GM23338 (cell line): Measurements from ENCODE around the gene KIF1A. TPM values are rescaled to one million over a fixed set of nuclear protein-coding genes. Genes with fewer than 3 reads are reported as not detected.

ENCODE experiments used
- ATAC-seq: fragments of 200-7000 bp; cut with Tn5 transposase; 3 replicates; pipeline ENCODE4 v1.9.1; 2020
- DNase-seq: peaks from one replicate; pipeline ENCODE4 v3.0.0-alpha.2; 2015; ENCODE audit warnings: low spot score
- H2AFZ ChIP-seq: fragments of 200-600 bp; sonication (generic); 2 replicates; pipeline ENCODE4 v1.8.0; 2016; ENCODE audit warnings: antibody characterized with exemption, mild to moderate bottlenecking, moderate library complexity
- H3F3A ChIP-seq: fragments of 200-600 bp; sonication (generic); replicated peaks from 2 replicates; pipeline ENCODE4 v1.8.0; 2017; ENCODE audit warnings: antibody characterized with exemption, mixed run types, low read depth
- H3K27ac ChIP-seq: fragments of 200-600 bp; sonication (generic); 2 replicates; pipeline ENCODE4 v1.6.1; 2016; ENCODE audit warnings: low read depth
- H3K27me3 ChIP-seq: fragments of 200-600 bp; sonication (generic); 2 replicates; pipeline ENCODE4 v1.8.0; 2016; ENCODE audit warnings: mild to moderate bottlenecking, mixed run types, moderate library complexity; ENCODE audit not compliant: insufficient read depth
- H3K36me3 ChIP-seq: fragments of 200-600 bp; sonication (generic); 2 replicates; pipeline ENCODE4 v1.8.0; 2016; ENCODE audit warnings: mild to moderate bottlenecking; ENCODE audit not compliant: insufficient read depth
- H3K4me1 ChIP-seq: fragments of 200-600 bp; sonication (generic); 2 replicates; pipeline ENCODE4 v1.8.0; 2016; ENCODE audit warnings: mild to moderate bottlenecking, moderate library complexity; ENCODE audit not compliant: insufficient read depth
- H3K4me2 ChIP-seq: fragments of 200-600 bp; sonication (generic); 2 replicates; pipeline ENCODE4 v1.7.1; 2017; ENCODE audit warnings: mixed run types
- H3K4me3 ChIP-seq: fragments of 200-600 bp; sonication (generic); 2 replicates; pipeline ENCODE4 v1.6.1; 2016; ENCODE audit warnings: mixed run types
- H3K79me2 ChIP-seq: fragments of 200-600 bp; sonication (generic); replicated peaks from 2 replicates; pipeline ENCODE4 v1.8.0; 2017; ENCODE audit warnings: mild to moderate bottlenecking; ENCODE audit not compliant: insufficient read depth
- H3K9me2 ChIP-seq: fragments of 200-600 bp; sonication (generic); 2 replicates; pipeline ENCODE4 v1.8.0; 2017; ENCODE audit not compliant: insufficient read depth
- H4K20me1 ChIP-seq: fragments of 200-600 bp; sonication (generic); replicated peaks from 2 replicates; pipeline ENCODE4 v1.8.0; 2017; ENCODE audit warnings: mild to moderate bottlenecking; ENCODE audit not compliant: insufficient read depth
- H3K27ac Mint-ChIP-seq: 2 replicates; pipeline ENCODE4 v1.8.0; 2020; ENCODE audit warnings: inconsistent platforms, mild to moderate bottlenecking, moderate library complexity, mixed read lengths
- H3K27me3 Mint-ChIP-seq: 3 replicates; pipeline ENCODE4 v1.8.0; 2022; ENCODE audit warnings: low read depth, mild to moderate bottlenecking, moderate library complexity, mixed read lengths, inconsistent platforms; ENCODE audit not compliant: insufficient read depth, poor library complexity
- H3K36me3 Mint-ChIP-seq: 3 replicates; pipeline ENCODE4 v1.8.0; 2021; ENCODE audit warnings: low read depth, mild to moderate bottlenecking, inconsistent platforms, moderate library complexity, mixed read lengths
- H3K4me1 Mint-ChIP-seq: 3 replicates; pipeline ENCODE4 v1.8.0; 2020; ENCODE audit warnings: mild to moderate bottlenecking, inconsistent platforms, mixed read lengths
- H3K4me3 Mint-ChIP-seq: 3 replicates; pipeline ENCODE4 v1.8.0; 2021; ENCODE audit warnings: moderate library complexity, mild to moderate bottlenecking, inconsistent platforms, mixed read lengths
- H3K9me3 Mint-ChIP-seq: 3 replicates; pipeline ENCODE4 v1.8.0; 2020; ENCODE audit warnings: moderate library complexity, mild to moderate bottlenecking, inconsistent platforms, mixed read lengths
- CREB1 ChIP-seq: fragments of 250-450 bp; sonication (Bioruptor Pico); IDR thresholded peaks from 2 replicates; pipeline ENCODE4 v1.5.0; 2020; ENCODE audit warnings: low read depth, mild to moderate bottlenecking, moderate library complexity
- EZH2phosphoT487 ChIP-seq: fragments of 200-600 bp; sonication (generic); IDR thresholded peaks from one replicate; pipeline ENCODE4 v1.8.1; 2018; ENCODE audit warnings: antibody characterized with exemption; ENCODE audit not compliant: unreplicated experiment
- JUNB ChIP-seq: IDR thresholded peaks from one replicate; pipeline ENCODE4 v1.6.1; 2016; ENCODE audit warnings: antibody characterized with exemption; ENCODE audit not compliant: unreplicated experiment
- NANOG ChIP-seq: IDR thresholded peaks from 2 replicates; pipeline ENCODE4 v1.6.1; 2016; ENCODE audit warnings: antibody characterized with exemption, borderline replicate concordance
- POLR2AphosphoS5 ChIP-seq: IDR thresholded peaks from 2 replicates; pipeline ENCODE4 v1.6.1; 2016; ENCODE audit warnings: antibody characterized with exemption, low read depth
- ZNF114 ChIP-seq: fragments of 250-450 bp; sonication (Bioruptor Pico); IDR thresholded peaks from 2 replicates; pipeline ENCODE4 v1.5.0; 2020; ENCODE audit warnings: mild to moderate bottlenecking, moderate library complexity
- ZNF331 ChIP-seq: fragments of 250-450 bp; sonication (Bioruptor Pico); IDR thresholded peaks from 2 replicates; pipeline ENCODE4 v1.5.0; 2020; ENCODE audit warnings: low read depth, mild to moderate bottlenecking, moderate library complexity
- ZNF462 ChIP-seq: fragments of 250-450 bp; sonication (Bioruptor Pico); IDR thresholded peaks from 2 replicates; pipeline ENCODE4 v1.5.0; 2020; ENCODE audit warnings: mild to moderate bottlenecking, moderate library complexity
- polyA plus RNA-seq: library from polyadenylated mRNA; unstranded; fragments of >200 nt; fragmentation: Nextera tagmentation; extraction: Ambion mirVana; gene quantifications from 2 replicates; pipeline ENCODE4 v1.2.1, GENCODE V29; 2016
- total RNA-seq: library from RNA; depleted of rRNA; stranded (reverse); fragments of >200 nt; shearing (Covaris generic); gene quantifications from 2 replicates; pipeline ENCODE4 v1.2.3, GENCODE V29; 2014
- TF ChIP-seq, protein P1 (sequence below): IDR thresholded peaks from one replicate; pipeline ENCODE4 v1.6.1; 2018; ENCODE audit warnings: antibody characterized with exemption; ENCODE audit not compliant: unreplicated experiment

Gene KIF1A
- total and polyA plus RNA-seq, 2 experiments from 2014 or later = 169 to 214 TPM

- TF ChIP-seq ZNF462 = no peak
- no peak for TF ChIP-seq JUNB
- no peak for TF ChIP-seq NANOG
- TF ChIP-seq POLR2AphosphoS5 = no peak
- TF ChIP-seq CREB1 (CRISPR knock-in tag) = no peak
These were observed 44.5 kb upstream of the KIF1A start (continued) for GRCh38 chr2:240864475-240864874.

- DNase-seq = no peak
- H3K4me1 Mint-ChIP-seq = no peaks in the 10 kb centered on the region
- Histone ChIP-seq H3K27me3 (no peaks in the 10 kb centered on the region), H3K36me3 (no peaks in the 10 kb centered on the region), H3K27ac (no peak overlapping the region), H3K4me1 (no peaks in the 10 kb centered on the region), H3K9me2 (no peaks in the 10 kb centered on the region), H3K4me3 (no peak overlapping the region), H3K79me2 (no peaks in the 10 kb centered on the region), H3K4me2 (no peak overlapping the region), H2AFZ (no peak overlapping the region), H3F3A (no peaks in the 10 kb centered on the region), H4K20me1 (no peaks in the 10 kb centered on the region; the same call in 1 of the 2 replicates)
- no peak overlapping the region for H3K27ac Mint-ChIP-seq
- no peaks in the 10 kb centered on the region for H3K36me3 Mint-ChIP-seq
- ATAC-seq = no peak
- H3K9me3 Mint-ChIP-seq = no peaks in the 10 kb centered on the region
- peaks cover 4% of the 10 kb centered on the region for H3K27me3 Mint-ChIP-seq
- H3K4me3 Mint-ChIP-seq = no peak overlapping the region
- TF ChIP-seq NANOG (no peak), POLR2AphosphoS5 (no peak), JUNB (no peak), ZNF114 (CRISPR knock-in tag) (no peak), EZH2phosphoT487 (no peak), ZNF331 (CRISPR knock-in tag) (no peak)
- TF ChIP-seq, protein P1, sequence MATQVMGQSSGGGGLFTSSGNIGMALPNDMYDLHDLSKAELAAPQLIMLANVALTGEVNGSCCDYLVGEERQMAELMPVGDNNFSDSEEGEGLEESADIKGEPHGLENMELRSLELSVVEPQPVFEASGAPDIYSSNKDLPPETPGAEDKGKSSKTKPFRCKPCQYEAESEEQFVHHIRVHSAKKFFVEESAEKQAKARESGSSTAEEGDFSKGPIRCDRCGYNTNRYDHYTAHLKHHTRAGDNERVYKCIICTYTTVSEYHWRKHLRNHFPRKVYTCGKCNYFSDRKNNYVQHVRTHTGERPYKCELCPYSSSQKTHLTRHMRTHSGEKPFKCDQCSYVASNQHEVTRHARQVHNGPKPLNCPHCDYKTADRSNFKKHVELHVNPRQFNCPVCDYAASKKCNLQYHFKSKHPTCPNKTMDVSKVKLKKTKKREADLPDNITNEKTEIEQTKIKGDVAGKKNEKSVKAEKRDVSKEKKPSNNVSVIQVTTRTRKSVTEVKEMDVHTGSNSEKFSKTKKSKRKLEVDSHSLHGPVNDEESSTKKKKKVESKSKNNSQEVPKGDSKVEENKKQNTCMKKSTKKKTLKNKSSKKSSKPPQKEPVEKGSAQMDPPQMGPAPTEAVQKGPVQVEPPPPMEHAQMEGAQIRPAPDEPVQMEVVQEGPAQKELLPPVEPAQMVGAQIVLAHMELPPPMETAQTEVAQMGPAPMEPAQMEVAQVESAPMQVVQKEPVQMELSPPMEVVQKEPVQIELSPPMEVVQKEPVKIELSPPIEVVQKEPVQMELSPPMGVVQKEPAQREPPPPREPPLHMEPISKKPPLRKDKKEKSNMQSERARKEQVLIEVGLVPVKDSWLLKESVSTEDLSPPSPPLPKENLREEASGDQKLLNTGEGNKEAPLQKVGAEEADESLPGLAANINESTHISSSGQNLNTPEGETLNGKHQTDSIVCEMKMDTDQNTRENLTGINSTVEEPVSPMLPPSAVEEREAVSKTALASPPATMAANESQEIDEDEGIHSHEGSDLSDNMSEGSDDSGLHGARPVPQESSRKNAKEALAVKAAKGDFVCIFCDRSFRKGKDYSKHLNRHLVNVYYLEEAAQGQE = no peak
These were observed 41.5 kb upstream of the KIF1A start for GRCh38 chr2:240861547-240861946.
